B cell (primary cell): Measurements from ENCODE around the gene GALNT10.

Source experiments
- CTCF ChIP-seq: fragments of 200-600 bp; IDR thresholded peaks from one replicate; pipeline ENCODE4 v1.8.0; 2022; ENCODE audit warnings: antibody characterized with exemption, mild to moderate bottlenecking
- EZH2 ChIP-seq: IDR thresholded peaks from 2 replicates; pipeline ENCODE4 v1.6.1; 2012; ENCODE audit warnings: borderline replicate concordance, low read depth, mild to moderate bottlenecking, moderate library complexity, low read length; ENCODE audit not compliant: insufficient read depth, poor library complexity, severe bottlenecking

DNA sequence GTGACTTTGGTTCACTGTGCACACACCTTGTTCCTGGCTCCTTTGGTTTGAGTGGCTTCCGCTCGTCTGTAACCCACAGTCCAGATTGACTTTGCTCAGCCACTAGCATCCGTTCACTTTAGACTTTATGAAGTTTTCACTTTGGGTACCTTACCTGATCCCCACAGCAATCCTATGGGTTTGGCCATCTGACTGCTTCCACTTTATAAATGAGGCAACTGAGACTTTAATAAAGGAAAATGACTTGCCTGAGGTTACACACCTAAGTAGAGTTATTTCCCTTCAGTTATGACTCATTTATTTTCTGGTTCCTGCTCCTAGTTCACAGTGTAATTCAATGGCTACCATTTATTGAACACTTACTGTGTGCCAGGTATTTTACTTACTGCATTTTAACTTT is 161.0 kb downstream of the GALNT10 start:
- TF ChIP-seq CTCF (no peak), EZH2 (no peak)
